Gastroesophageal sphincter (tissue), 4 donors: ENCODE measurements around the gene KIZ. TPM values are rescaled to one million over a fixed set of nuclear protein-coding genes. Genes with fewer than 3 reads are reported as not detected.

ENCODE experiments used
- ATAC-seq: fragments of 150-250 bp; one replicate; pipeline ENCODE4 v1.9.1; 2016; ENCODE audit warnings: mild to moderate bottlenecking, moderate library complexity
- H3K27ac ChIP-seq, 4 donors: fragments of 200-600 bp; sonication (generic) in 3 of 4; 1 replicate in 3 of 4; 2 replicates in 1 of 4; pipeline ENCODE4 v1.5.1; 2016 to 2019
- H3K27me3 ChIP-seq: fragments of 200-600 bp; sonication (generic); one replicate; pipeline ENCODE4 v1.5.1; 2019
- H3K36me3 ChIP-seq, 2 donors: fragments of 200-600 bp; sonication (generic); one replicate each; pipeline ENCODE4 v1.5.1; 2019; ENCODE audit warnings: control low read depth in 1 of 2
- H3K4me1 ChIP-seq, 3 donors: fragments of 200-600 bp; sonication (generic); 1 replicate in 2 of 3; 2 replicates in 1 of 3; pipeline ENCODE4 v1.5.1; 2016 to 2019; ENCODE audit warnings: control low read depth in 2 of 3
- H3K4me3 ChIP-seq, 2 donors: fragments of 200-600 bp; sonication (generic); one replicate each; pipeline ENCODE4 v1.5.1; 2019; ENCODE audit warnings: mild to moderate bottlenecking in 1 of 2, moderate library complexity in 1 of 2
- H3K9me3 ChIP-seq, 3 donors: fragments of 200-600 bp; sonication (generic); one replicate each; pipeline ENCODE4 v1.5.1; 2017 to 2019; ENCODE audit warnings: control low read depth in 2 of 3
- EP300 ChIP-seq: sonication (generic); formaldehyde crosslinking; IDR thresholded peaks from one replicate; pipeline ENCODE4 v1.6.1; 2017; ENCODE audit warnings: antibody characterized with exemption, mild to moderate bottlenecking
- POLR2A ChIP-seq, 2 donors: fragments of 450-650 bp; IDR thresholded peaks; one replicate each; pipeline ENCODE4 v1.6.1; 2017; ENCODE audit warnings: antibody characterized with exemption in 2 of 2, mild to moderate bottlenecking in 2 of 2, moderate library complexity in 1 of 2
- POLR2AphosphoS5 ChIP-seq: sonication (generic); formaldehyde crosslinking; IDR thresholded peaks from one replicate; pipeline ENCODE4 v1.6.1; 2017; ENCODE audit warnings: antibody characterized with exemption
- WGBS, 2 donors: methylation state at CpG; one replicate each; pipeline ENCODE4 v1.1.5; 2018; ENCODE audit warnings: low coverage in 1 of 2; 5-methylcytosine and 5-hydroxymethylcytosine counted together
- total RNA-seq, 4 donors: library from RNA; depleted of rRNA; stranded (reverse); fragments of >200 nt; gene quantifications; one replicate each; pipeline ENCODE4 v1.1.0, GENCODE V29; 2016
- TF ChIP-seq, protein P1 (sequence below), 4 experiments: fragments of 200-600 bp in 2 of 4; fragments of 450-650 bp in 2 of 4; sonication (generic) in 1 of 4; IDR thresholded peaks; one replicate each; pipeline ENCODE4 v1.5.1; 2017 to 2019; ENCODE audit warnings: antibody characterized with exemption in 4 of 4, mild to moderate bottlenecking in 2 of 4, moderate library complexity in 2 of 4

KIZ gene
- total RNA-seq, 4 donors from 2014 or later = 19.9 to 31.0 (median 30.6) TPM

DNA sequence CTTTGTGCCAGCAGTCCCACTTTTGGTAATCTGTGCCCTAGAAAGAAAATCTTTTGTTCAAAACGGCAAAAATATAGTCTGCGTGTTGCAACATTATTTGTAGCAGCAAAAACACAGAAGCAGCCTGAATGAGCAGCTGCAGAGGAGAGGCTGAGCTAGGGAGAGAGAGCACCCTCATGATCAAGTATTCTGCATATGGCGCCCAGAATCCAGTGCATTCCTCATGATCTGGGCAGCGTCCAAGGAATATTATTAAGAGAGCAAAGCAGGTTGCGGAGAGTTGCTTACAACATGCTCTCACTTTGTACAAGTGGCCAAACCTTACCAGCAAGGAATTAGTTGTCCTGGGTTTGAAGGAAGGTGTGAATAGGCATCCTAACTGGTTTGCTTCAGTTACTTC, 25.9 kb downstream of the KIZ start:
- no peak overlapping the region for H3K4me3 ChIP-seq
- no peak for TF ChIP-seq POLR2A (IDR thresholded peaks at IDR 0.05)
- TF ChIP-seq, protein P1, sequence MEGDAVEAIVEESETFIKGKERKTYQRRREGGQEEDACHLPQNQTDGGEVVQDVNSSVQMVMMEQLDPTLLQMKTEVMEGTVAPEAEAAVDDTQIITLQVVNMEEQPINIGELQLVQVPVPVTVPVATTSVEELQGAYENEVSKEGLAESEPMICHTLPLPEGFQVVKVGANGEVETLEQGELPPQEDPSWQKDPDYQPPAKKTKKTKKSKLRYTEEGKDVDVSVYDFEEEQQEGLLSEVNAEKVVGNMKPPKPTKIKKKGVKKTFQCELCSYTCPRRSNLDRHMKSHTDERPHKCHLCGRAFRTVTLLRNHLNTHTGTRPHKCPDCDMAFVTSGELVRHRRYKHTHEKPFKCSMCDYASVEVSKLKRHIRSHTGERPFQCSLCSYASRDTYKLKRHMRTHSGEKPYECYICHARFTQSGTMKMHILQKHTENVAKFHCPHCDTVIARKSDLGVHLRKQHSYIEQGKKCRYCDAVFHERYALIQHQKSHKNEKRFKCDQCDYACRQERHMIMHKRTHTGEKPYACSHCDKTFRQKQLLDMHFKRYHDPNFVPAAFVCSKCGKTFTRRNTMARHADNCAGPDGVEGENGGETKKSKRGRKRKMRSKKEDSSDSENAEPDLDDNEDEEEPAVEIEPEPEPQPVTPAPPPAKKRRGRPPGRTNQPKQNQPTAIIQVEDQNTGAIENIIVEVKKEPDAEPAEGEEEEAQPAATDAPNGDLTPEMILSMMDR (IDR thresholded peaks at IDR 0.05) = no peak
- no peak for TF ChIP-seq EP300
- TF ChIP-seq POLR2AphosphoS5 = no peak

DNA sequence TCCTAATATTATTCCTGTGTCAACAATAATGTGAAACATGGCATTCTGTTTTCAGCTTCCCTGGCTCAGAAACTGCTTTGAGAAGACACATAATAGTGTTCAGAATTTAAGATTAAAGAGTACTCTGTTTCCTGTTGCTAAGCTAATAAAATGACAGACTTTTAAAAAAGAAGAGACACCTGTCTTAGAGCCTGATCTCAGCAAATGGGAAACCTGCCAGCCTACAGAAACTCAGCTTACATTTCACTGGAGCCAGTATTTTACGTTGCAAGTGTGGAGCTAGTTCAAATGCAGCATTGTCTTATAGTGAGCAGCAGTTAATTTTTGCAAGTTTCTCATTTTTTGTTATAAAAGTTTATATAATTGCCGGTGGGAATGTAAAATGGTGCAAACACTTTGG, 28.8 kb downstream of the KIZ start:
- no peak for ATAC-seq
- H3K27me3 ChIP-seq = no peaks in the 10 kb centered on the region
- no peaks in the 10 kb centered on the region for H3K9me3 ChIP-seq
- no peak overlapping the region for H3K4me3 ChIP-seq
- TF ChIP-seq, protein P1 (IDR thresholded peaks at IDR 0.05) = no peak
- TF ChIP-seq EP300 (no peak), POLR2AphosphoS5 (no peak), POLR2A (IDR thresholded peaks at IDR 0.05) (no peak)
- no peaks in the 10 kb centered on the region for H3K4me1 ChIP-seq
- WGBS, 2 donors = 70 to 73% methylated on average over 1 to 2 of the region's 2 CpGs
- no peak overlapping the region for H3K27ac ChIP-seq
- peaks cover 0 to 18% of the 10 kb centered on the region in 2 donors for H3K36me3 ChIP-seq

More for the DNA sequence above, 25.9 kb downstream of the KIZ start:
- Histone ChIP-seq H3K27me3 (no peaks in the 10 kb centered on the region), H3K4me1 (no peaks in the 10 kb centered on the region), H3K9me3 (no peaks in the 10 kb centered on the region), H3K36me3 (peaks cover 0 to 39% of the 10 kb centered on the region in 2 donors), H3K27ac (no peak overlapping the region)
- 87 to 89% methylated on average over 5 of the region's 5 CpGs for WGBS, 2 donors
- ATAC-seq = no peak

- 90 to 98% methylated on average over 5 of the region's 5 CpGs for WGBS, 2 donors
- Histone ChIP-seq H3K36me3 (peaks cover 0 to 18% of the 10 kb centered on the region in 2 donors), H3K27ac (no peak overlapping the region), H3K4me1 (no peaks in the 10 kb centered on the region), H3K27me3 (no peaks in the 10 kb centered on the region), H3K4me3 (no peak overlapping the region), H3K9me3 (no peaks in the 10 kb centered on the region)
- ATAC-seq = no peak
- TF ChIP-seq POLR2A (IDR thresholded peaks at IDR 0.05) (no peak), EP300 (no peak)
Measured at GRCh38 chr20:21155268-21155667, 29.4 kb downstream of the KIZ start.

GRCh38 chr20:21156266-21156665, 30.4 kb downstream of the KIZ start:
- no peak for ATAC-seq
- Histone ChIP-seq H3K36me3 (peaks cover 0 to 21% of the 10 kb centered on the region in 2 donors), H3K4me1 (no peaks in the 10 kb centered on the region), H3K27ac (no peak overlapping the region), H3K27me3 (no peaks in the 10 kb centered on the region), H3K4me3 (no peak overlapping the region), H3K9me3 (no peaks in the 10 kb centered on the region)
- TF ChIP-seq EP300 = no peak
- TF ChIP-seq, protein P1 (IDR thresholded peaks at IDR 0.05) = no peak
- TF ChIP-seq POLR2A (IDR thresholded peaks at IDR 0.05) = no peak
- TF ChIP-seq POLR2AphosphoS5 = no peak
- WGBS, 2 donors = 50 to 71% methylated on average over 1 of the region's 1 CpG

DNA sequence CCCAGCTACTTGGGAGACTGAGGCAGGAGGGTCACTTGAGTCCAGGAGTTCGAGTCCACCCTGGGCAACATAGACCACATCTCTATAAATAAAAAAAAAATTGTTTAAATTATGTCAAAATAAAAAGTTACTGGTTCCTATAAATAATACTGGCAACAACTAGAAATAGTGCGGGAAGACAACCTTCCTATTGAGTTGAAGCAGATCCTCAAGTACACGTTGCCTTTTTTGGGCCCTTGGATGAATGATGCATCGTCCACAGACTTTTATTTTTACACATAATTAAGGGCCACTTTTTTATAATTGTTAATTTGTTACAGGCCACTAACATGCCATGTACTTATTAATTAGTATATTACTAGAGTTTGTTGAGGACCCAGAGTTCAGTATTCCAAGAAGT, 31.1 kb downstream of the KIZ start:
- Histone ChIP-seq H3K9me3 (no peaks in the 10 kb centered on the region), H3K4me1 (no peaks in the 10 kb centered on the region), H3K4me3 (no peak overlapping the region), H3K27me3 (no peaks in the 10 kb centered on the region), H3K27ac (no peak overlapping the region), H3K36me3 (peaks cover 0 to 28% of the 10 kb centered on the region in 2 donors)
- 77 to 79% methylated on average over 4 of the region's 4 CpGs for WGBS, 2 donors
- TF ChIP-seq, protein P1 (IDR thresholded peaks at IDR 0.05) = no peak
- no peak for TF ChIP-seq EP300
- no peak for TF ChIP-seq POLR2A (IDR thresholded peaks at IDR 0.05)
- TF ChIP-seq POLR2AphosphoS5 = no peak
- no peak for ATAC-seq
